ENCODE results near the gene MYL6B.
A peak's percentile ranks its signal among the peaks of the same experiment; 100 is the strongest.

Gene MYL6B

DNA sequence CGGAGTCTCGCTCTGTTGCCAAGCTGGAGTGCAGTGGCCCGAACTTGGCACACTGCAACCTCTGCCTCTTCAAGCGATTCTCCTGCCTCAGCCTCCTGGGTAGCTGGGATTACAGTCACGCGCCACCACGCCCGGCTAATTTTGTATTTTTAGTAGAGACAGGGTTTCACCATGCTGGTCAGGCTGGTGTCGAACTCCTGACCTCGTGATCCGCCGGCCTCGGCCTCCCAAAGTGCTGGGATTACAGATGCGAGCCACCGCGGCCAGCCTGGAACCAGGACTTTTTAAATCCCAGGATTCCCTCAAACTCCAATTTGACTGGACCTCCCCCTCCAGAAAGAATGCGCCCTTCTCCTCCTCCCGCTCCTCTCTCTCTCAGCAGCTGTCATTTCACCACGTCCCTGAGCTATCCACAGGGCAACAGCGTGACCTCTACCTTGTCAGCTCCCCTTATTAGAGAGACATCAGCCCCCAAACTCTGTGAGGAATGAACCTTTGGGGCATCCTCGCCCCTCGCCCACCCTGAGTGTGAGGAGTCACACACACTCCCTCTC, 22.4 kb upstream of the MYL6B start:
- Histone ChIP-seq H2AFZ (ENCODE audit: low read length) (no peak overlapping the region), H3F3A (ENCODE audit: low read depth) (peaks cover 7% of the 10 kb centered on the region), H3K79me2 (ENCODE audit: insufficient read depth, low read length) (peaks cover 46% of the 10 kb centered on the region), H3K36me3 (ENCODE audit: insufficient read depth, low read length) (peaks cover 33% of the 10 kb centered on the region; the same call in 1 of the 2 replicates), H3K27me3 (ENCODE audit: insufficient read depth, low read length, poor library complexity, severe bottlenecking) (no peaks in the 10 kb centered on the region), H3K4me2 (ENCODE audit: low read depth, low read length, poor library complexity, severe bottlenecking) (peak overlapping the region; percentile 94), H3K9me3 (ENCODE audit: insufficient read depth, low read depth, low read length) (no peaks in the 10 kb centered on the region), H3K4me1 (ENCODE audit: insufficient read depth, low read length, poor library complexity, severe bottlenecking) (peaks cover 49% of the 10 kb centered on the region), H3K4me3 (ENCODE audit: low read length, poor library complexity, severe bottlenecking) (peak overlapping the region; percentile 87), H4K20me1 (ENCODE audit: insufficient read depth, low read length, poor library complexity, severe bottlenecking) (peaks cover 5% of the 10 kb centered on the region), H3K9me2 (replicated peaks; ENCODE audit: low read depth, low read length) (no peaks in the 10 kb centered on the region), H3K9ac (ENCODE audit: low read depth, low read length, poor library complexity, severe bottlenecking) (peak overlapping the region; percentile 86)
- no peak for TF ChIP-seq EZH2phosphoT487 (IDR thresholded peaks at IDR 0.05; ENCODE audit: borderline replicate concordance)
- TF ChIP-seq, protein P1, sequence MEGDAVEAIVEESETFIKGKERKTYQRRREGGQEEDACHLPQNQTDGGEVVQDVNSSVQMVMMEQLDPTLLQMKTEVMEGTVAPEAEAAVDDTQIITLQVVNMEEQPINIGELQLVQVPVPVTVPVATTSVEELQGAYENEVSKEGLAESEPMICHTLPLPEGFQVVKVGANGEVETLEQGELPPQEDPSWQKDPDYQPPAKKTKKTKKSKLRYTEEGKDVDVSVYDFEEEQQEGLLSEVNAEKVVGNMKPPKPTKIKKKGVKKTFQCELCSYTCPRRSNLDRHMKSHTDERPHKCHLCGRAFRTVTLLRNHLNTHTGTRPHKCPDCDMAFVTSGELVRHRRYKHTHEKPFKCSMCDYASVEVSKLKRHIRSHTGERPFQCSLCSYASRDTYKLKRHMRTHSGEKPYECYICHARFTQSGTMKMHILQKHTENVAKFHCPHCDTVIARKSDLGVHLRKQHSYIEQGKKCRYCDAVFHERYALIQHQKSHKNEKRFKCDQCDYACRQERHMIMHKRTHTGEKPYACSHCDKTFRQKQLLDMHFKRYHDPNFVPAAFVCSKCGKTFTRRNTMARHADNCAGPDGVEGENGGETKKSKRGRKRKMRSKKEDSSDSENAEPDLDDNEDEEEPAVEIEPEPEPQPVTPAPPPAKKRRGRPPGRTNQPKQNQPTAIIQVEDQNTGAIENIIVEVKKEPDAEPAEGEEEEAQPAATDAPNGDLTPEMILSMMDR (conservative IDR thresholded peaks at IDR 0.05; ENCODE audit: low read length): no peak

DNA sequence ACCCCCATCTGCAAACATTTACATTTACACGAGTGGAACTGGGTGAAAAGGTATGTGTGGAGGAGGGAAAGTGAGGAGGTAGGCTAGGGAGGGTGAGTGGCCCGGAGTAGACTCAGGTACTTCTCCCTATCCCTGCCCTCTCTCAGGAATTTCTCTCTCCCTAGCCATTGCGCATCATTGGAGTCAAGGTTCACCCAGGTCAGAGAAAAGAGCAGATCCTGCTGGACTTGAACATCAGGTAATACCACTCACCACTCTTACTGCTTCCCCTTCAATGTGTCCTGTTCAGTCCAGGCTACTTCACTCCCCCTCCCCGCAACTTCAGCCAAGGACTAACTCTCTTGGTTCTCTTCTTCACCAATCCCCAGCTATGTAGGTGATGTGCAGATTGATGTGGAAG, 21.5 kb upstream of the MYL6B start:
- TF ChIP-seq, protein P1 (conservative IDR thresholded peaks at IDR 0.05; ENCODE audit: low read length): no peak
- TF ChIP-seq EZH2phosphoT487 (IDR thresholded peaks at IDR 0.05; ENCODE audit: borderline replicate concordance): no peak
- Histone ChIP-seq H2AFZ (ENCODE audit: low read length) (no peak overlapping the region), H3K79me2 (ENCODE audit: insufficient read depth, low read length) (peaks cover 42% of the 10 kb centered on the region), H3K4me2 (ENCODE audit: low read depth, low read length, poor library complexity, severe bottlenecking) (peak overlapping the region; percentile 94), H3K4me1 (ENCODE audit: insufficient read depth, low read length, poor library complexity, severe bottlenecking) (peaks cover 41% of the 10 kb centered on the region), H3F3A (ENCODE audit: low read depth) (peaks cover 7% of the 10 kb centered on the region), H3K9me3 (ENCODE audit: insufficient read depth, low read depth, low read length) (no peaks in the 10 kb centered on the region), H3K4me3 (ENCODE audit: low read length, poor library complexity, severe bottlenecking) (peak overlapping the region; percentile 87), H3K27me3 (ENCODE audit: insufficient read depth, low read length, poor library complexity, severe bottlenecking) (no peaks in the 10 kb centered on the region), H3K9me2 (replicated peaks; ENCODE audit: low read depth, low read length) (no peaks in the 10 kb centered on the region), H3K36me3 (ENCODE audit: insufficient read depth, low read length) (peaks cover 33% of the 10 kb centered on the region; the same call in 1 of the 2 replicates), H3K9ac (ENCODE audit: low read depth, low read length, poor library complexity, severe bottlenecking) (peak overlapping the region; percentile 86), H4K20me1 (ENCODE audit: insufficient read depth, low read length, poor library complexity, severe bottlenecking) (peaks cover 5% of the 10 kb centered on the region)

DNA sequence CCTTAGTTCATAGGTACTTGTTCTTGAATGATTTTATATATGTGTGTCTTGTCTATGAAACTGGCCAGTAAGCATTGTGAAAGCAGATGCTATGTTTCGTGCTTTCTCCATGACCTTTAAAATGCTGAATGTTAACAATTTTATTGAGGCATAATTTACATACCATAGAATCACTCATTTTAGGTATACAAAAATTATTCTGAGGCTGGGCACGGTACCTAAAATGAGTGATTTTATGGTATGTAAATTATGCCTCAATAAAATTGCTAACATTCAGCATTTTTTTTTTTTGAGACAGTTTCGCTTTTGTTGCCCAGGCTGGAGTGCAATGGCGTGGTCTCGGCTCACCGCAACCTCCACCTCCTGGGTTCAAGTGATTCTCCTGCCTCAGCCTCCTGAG, 17.5 kb upstream of the MYL6B start:
- Histone ChIP-seq H3K79me2 (ENCODE audit: insufficient read depth, low read length) (peaks cover 27% of the 10 kb centered on the region), H3K9ac (ENCODE audit: low read depth, low read length, poor library complexity, severe bottlenecking) (no peak overlapping the region), H3K4me1 (ENCODE audit: insufficient read depth, low read length, poor library complexity, severe bottlenecking) (peaks cover 35% of the 10 kb centered on the region), H2AFZ (ENCODE audit: low read length) (no peak overlapping the region), H3K9me2 (replicated peaks; ENCODE audit: low read depth, low read length) (no peaks in the 10 kb centered on the region), H3K4me2 (ENCODE audit: low read depth, low read length, poor library complexity, severe bottlenecking) (no peak overlapping the region), H3K4me3 (ENCODE audit: low read length, poor library complexity, severe bottlenecking) (no peak overlapping the region), H3K27me3 (ENCODE audit: insufficient read depth, low read length, poor library complexity, severe bottlenecking) (no peaks in the 10 kb centered on the region), H3K36me3 (ENCODE audit: insufficient read depth, low read length) (peaks cover 58% of the 10 kb centered on the region; the same call in 1 of the 2 replicates), H3K9me3 (ENCODE audit: insufficient read depth, low read depth, low read length) (no peaks in the 10 kb centered on the region), H3F3A (ENCODE audit: low read depth) (peaks cover 7% of the 10 kb centered on the region), H4K20me1 (ENCODE audit: insufficient read depth, low read length, poor library complexity, severe bottlenecking) (no peaks in the 10 kb centered on the region)
- no peak for TF ChIP-seq EZH2phosphoT487 (IDR thresholded peaks at IDR 0.05; ENCODE audit: borderline replicate concordance)
- TF ChIP-seq, protein P1 (conservative IDR thresholded peaks at IDR 0.05; ENCODE audit: low read length): no peak
